HG02798 (cell line): ENCODE measurements around the gene KANK3.
A peak's percentile ranks its signal among the peaks of the same experiment; 100 is the strongest.
"Not testable (repeated sequence)": the region's sequence is repeated elsewhere in the genome, so short reads cannot be mapped to it uniquely, and the experiment has no call there.

Experiments
- ATAC-seq: cut with Tn5 transposase; IDR thresholded peaks from one replicate; pipeline ENCODE4 v1.9.1; 2021; ENCODE audit warnings: mild to moderate bottlenecking; ENCODE audit not compliant: unreplicated experiment, poor library complexity

Gene KANK3

GRCh38 chr19:8342684-8343482, at the start of gene KANK3:
Gene KANK3 (minus strand): TSS chr19:8343262. CDS start chr19:8337828, 5,434 bp downstream.
- ATAC-seq: peak; percentile 88

GRCh38 chr19:8392017-8392591, 49.0 kb upstream of the KANK3 start:
- ATAC-seq: no peak

- no peak for ATAC-seq
These were observed 48.3 kb upstream of the KANK3 start for GRCh38 chr19:8391198-8392016.

GRCh38 chr19:8390617-8390981, 47.5 kb upstream of the KANK3 start:
- ATAC-seq: peak; percentile 40

- peak; percentile 95 for ATAC-seq
These were observed 47.0 kb upstream of the KANK3 start, which contains the start of gene RAB11B for GRCh38 chr19:8389891-8390616. Gene RAB11B (plus strand): TSS chr19:8390360. CDS start chr19:8390417, 57 bp downstream.

GRCh38 chr19:8388612-8388958, 45.5 kb upstream of the KANK3 start:
- no peak for ATAC-seq

GRCh38 chr19:8387688-8388611, 44.9 kb upstream of the KANK3 start:
- ATAC-seq: no peak

- no peak for ATAC-seq
These were observed 43.9 kb upstream of the KANK3 start for GRCh38 chr19:8386990-8387389.

GRCh38 chr19:8386419-8386818, 43.4 kb upstream of the KANK3 start:
- not testable (repeated sequence) for ATAC-seq

GRCh38 chr19:8385566-8385965, 42.5 kb upstream of the KANK3 start:
- not testable (repeated sequence) for ATAC-seq

GRCh38 chr19:8385103-8385502, 42.0 kb upstream of the KANK3 start:
- ATAC-seq: not testable (repeated sequence)

- ATAC-seq: not testable (repeated sequence)
These were observed 41.5 kb upstream of the KANK3 start for GRCh38 chr19:8384569-8384968.

- ATAC-seq: not testable (repeated sequence)
These were observed 36.3 kb upstream of the KANK3 start for GRCh38 chr19:8379156-8379891.

- no peak for ATAC-seq
These were observed 34.5 kb upstream of the KANK3 start for GRCh38 chr19:8377598-8377997.

GRCh38 chr19:8376373-8376974, 33.4 kb upstream of the KANK3 start:
- ATAC-seq: not testable (repeated sequence)

GRCh38 chr19:8375766-8376165, 32.7 kb upstream of the KANK3 start:
- not testable (repeated sequence) for ATAC-seq

- ATAC-seq: no peak
These were observed 31.1 kb upstream of the KANK3 start for GRCh38 chr19:8373867-8374813.
